Panc1 (cell line): Measurements from ENCODE around the gene ZCCHC17. TPM values are rescaled to one million over a fixed set of nuclear protein-coding genes. Genes with fewer than 3 reads are reported as not detected.
A peak's percentile ranks its signal among the peaks of the same experiment; 100 is the strongest.

ENCODE experiments used
- ATAC-seq: fragments of 200-7000 bp; cut with Tn5 transposase; 2 replicates; pipeline ENCODE4 v1.9.1; 2020; ENCODE audit warnings: mild to moderate bottlenecking, moderate library complexity
- Bru-seq: library from RNA; stranded (reverse); fragments of 400-500 nt; gene quantifications from one replicate; lab custom pipeline; 2021; lab: Mats Ljungman, UMichigan
- BruChase-seq, 2 experiments: library from RNA; stranded (reverse); fragments of 400-500 nt; gene quantifications; one replicate each; lab custom pipeline; 2021; lab: Mats Ljungman, UMichigan
- BruUV-seq: library from RNA; stranded (reverse); fragments of 400-500 nt; replicated peaks from 2 replicates; lab custom pipeline; 2021; lab: Mats Ljungman, UMichigan
- CTCF ChIA-PET: fragments of 300-600 bp; sonication (Branson Sonifier 250); formaldehyde crosslinking; loops from one replicate; lab custom pipeline; 2022; ENCODE audit warnings: antibody characterized with exemption; lab: Charles Lee
- POLR2A ChIA-PET: fragments of 300-600 bp; sonication (Branson Sonifier 250); formaldehyde crosslinking; loops from one replicate; lab custom pipeline; 2022; ENCODE audit warnings: antibody characterized with exemption; lab: Charles Lee
- DNase-seq: peaks from one replicate; pipeline ENCODE4 v3.0.0-alpha.2; 2010; ENCODE audit warnings: low read depth, low spot score
- H3K27ac ChIP-seq: 2 replicates; pipeline ENCODE4 v1.5.1; 2011; ENCODE audit warnings: mild to moderate bottlenecking, low read length, inconsistent platforms
- H3K27me3 ChIP-seq: fragments of 200-500 bp; sonication (Bioruptor generic); 2 replicates; pipeline ENCODE4 v1.6.0; 2014; ENCODE audit warnings: low read length, inconsistent platforms; ENCODE audit not compliant: control insufficient read depth, insufficient read depth
- H3K36me3 ChIP-seq: fragments of 200-500 bp; sonication (Bioruptor generic); 2 replicates; pipeline ENCODE4 v1.5.1; 2014; ENCODE audit warnings: inconsistent platforms, mild to moderate bottlenecking, low read length, moderate library complexity; ENCODE audit not compliant: control insufficient read depth, insufficient read depth
- H3K4me1 ChIP-seq: 2 replicates; pipeline ENCODE4 v1.5.1; 2011; ENCODE audit warnings: inconsistent platforms, mild to moderate bottlenecking, low read length, moderate library complexity; ENCODE audit not compliant: control insufficient read depth, insufficient read depth
- H3K4me3 ChIP-seq, 2 experiments: 2 replicates each; pipeline ENCODE4 v1.5.1; 2011 to 2012; ENCODE audit warnings: low read depth in 2 of 2, low read length in 2 of 2, mild to moderate bottlenecking in 2 of 2, inconsistent platforms in 1 of 2, moderate library complexity in 1 of 2
- H3K9me3 ChIP-seq: fragments of 200-500 bp; sonication (Bioruptor generic); 2 replicates; pipeline ENCODE4 v1.5.1; 2014; ENCODE audit warnings: low read depth, mild to moderate bottlenecking, inconsistent platforms, low read length, moderate library complexity; ENCODE audit not compliant: control insufficient read depth, insufficient read depth
- POLR2AphosphoS5 ChIP-seq: IDR thresholded peaks from 2 replicates; pipeline ENCODE4 v1.6.1; 2012; ENCODE audit warnings: mild to moderate bottlenecking, low read depth, low read length, moderate library complexity
- SIN3A ChIP-seq: IDR thresholded peaks from 2 replicates; pipeline ENCODE4 v1.6.1; 2012; ENCODE audit warnings: low read depth, mild to moderate bottlenecking, low read length, moderate library complexity, borderline replicate concordance; ENCODE audit not compliant: insufficient read depth
- TCF7L2 ChIP-seq: IDR thresholded peaks from 2 replicates; pipeline ENCODE4 v1.6.1; 2011; ENCODE audit warnings: mild to moderate bottlenecking, low read depth, low read length, inconsistent platforms
- in situ Hi-C: cut with HindIII; loops from 2 replicates; pipeline ENCODE4 v1.10.0; 2016; ENCODE audit warnings: low sequenced_read_pairs, low pct_unique_long_range_greater_than_20kb
- intact Hi-C: fragments of 100-400 bp; cut with micrococcal nuclease; formaldehyde crosslinking; loops from one replicate; pipeline ENCODE4 v1.10.0; 2022; ENCODE audit not compliant: unreplicated experiment
- long read RNA-seq: library from polyadenylated mRNA; unstranded; transcript quantifications from one replicate; pipeline ENCODE4 v2.0.0, GENCODE V29; 2021; ENCODE audit not compliant: unreplicated experiment
- polyA plus RNA-seq: library from polyadenylated mRNA; unstranded; fragments of >200 nt; gene quantifications from one replicate; pipeline ENCODE4 v1.2.1, GENCODE V29; 2012; ENCODE audit warnings: missing spikeins; ENCODE audit not compliant: insufficient read length
- total RNA-seq: library from RNA; stranded (reverse); gene quantifications from one replicate; pipeline ENCODE4 v1.2.1, GENCODE V29; 2021; ENCODE audit not compliant: unreplicated experiment
- TF ChIP-seq, protein P1 (sequence below): fragments of 450-650 bp; IDR thresholded peaks from 2 replicates; pipeline ENCODE4 v1.5.1; 2017; ENCODE audit warnings: mild to moderate bottlenecking
- TF ChIP-seq, protein P2 (sequence below), 2 experiments: IDR thresholded peaks; 2 replicates each; pipeline ENCODE4 v1.6.1; 2011 to 2012; ENCODE audit warnings: low read depth in 2 of 2, control low read depth in 1 of 2, low read length in 1 of 2, mild to moderate bottlenecking in 1 of 2, moderate library complexity in 1 of 2; ENCODE audit not compliant: insufficient read depth in 1 of 2

ZCCHC17 gene, protein sequence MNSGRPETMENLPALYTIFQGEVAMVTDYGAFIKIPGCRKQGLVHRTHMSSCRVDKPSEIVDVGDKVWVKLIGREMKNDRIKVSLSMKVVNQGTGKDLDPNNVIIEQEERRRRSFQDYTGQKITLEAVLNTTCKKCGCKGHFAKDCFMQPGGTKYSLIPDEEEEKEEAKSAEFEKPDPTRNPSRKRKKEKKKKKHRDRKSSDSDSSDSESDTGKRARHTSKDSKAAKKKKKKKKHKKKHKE
- total RNA-seq (30.6 TPM), Bru-seq, nascent RNA (percentile 74 among the genes with signal in this experiment), BruChase-seq, experiment 1, labeled RNA remaining after a 2-hour chase (percentile 73 among the genes with signal in this experiment), BruChase-seq, experiment 2, labeled RNA remaining after a 6-hour chase (percentile 75 among the genes with signal in this experiment)
- polyA plus RNA-seq, result 24.3 TPM
- long read RNA-seq, transcript ZCCHC17-201 (8 exons, 1,605 nt), result major isoform, 32 of 60 reads
- long read RNA-seq, partial matches to known transcripts, result 8 of 60 reads
- long read RNA-seq, other reads (novel, unspliced or antisense), result 13 of 60 reads

DNA sequence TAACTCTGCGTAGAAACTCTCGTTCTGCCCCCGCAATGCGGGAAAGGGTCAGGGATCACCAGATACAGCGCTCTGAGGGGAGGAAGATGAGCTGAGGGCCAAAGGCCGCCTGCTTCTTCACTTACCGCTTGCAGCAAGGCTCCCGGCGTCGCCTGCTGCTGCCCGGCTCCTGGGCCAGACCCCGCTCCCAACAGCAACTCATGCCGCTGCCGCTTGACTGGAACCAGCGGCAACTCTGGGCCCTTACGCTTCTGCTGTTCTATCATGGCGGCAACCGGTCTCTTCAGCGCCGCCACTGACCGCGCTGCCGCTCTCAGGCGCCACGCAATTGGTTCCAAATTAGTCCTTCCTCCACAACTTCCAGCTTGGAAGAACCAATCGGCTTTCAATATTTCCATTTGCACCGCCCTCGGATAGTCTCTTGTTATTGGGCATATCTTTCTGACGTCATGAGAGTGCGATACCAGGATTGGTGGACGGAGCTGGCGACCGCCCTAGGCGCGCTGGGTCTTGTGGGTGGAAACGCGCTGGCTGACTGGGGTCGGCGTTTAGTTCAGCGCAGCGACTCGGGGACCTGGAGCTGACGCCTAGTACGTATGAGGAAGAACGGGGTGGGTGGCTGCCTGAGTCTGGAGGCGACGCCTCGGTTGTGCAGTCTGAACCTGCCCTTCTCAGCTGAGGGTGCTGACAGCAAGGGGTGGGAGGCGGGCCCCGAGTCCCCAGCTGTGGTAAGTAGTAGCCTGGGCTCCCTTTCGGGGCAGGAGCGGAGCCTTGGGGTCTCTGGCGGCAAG lies at the start of gene ZCCHC17, which contains the start of gene SNRNP40:
ZCCHC17 (plus strand) TSS at position 547 of the 791 bp plus-strand sequence. CDS start 13,067 bp downstream, outside the sequence.
SNRNP40 (minus strand) TSS at position 303 of the 791 bp plus-strand sequence; CDS start at position 266, 37 bp downstream.
- in situ Hi-C loops, result no loop called here
- Histone ChIP-seq H3K4me3 (peak within 1 kb of the TSS; percentile 97 to 100), H3K27me3 (no peaks in the 10 kb centered on the region), H3K4me1 (peaks cover 15% of the 10 kb centered on the region), H3K27ac (peak within 1 kb of the TSS; percentile 98), H3K36me3 (peaks cover 11% of the 10 kb centered on the region; the same call in 1 of the 2 replicates), H3K9me3 (no peaks in the 10 kb centered on the region)
- peak; percentile 98 for DNase-seq
- intact Hi-C loops, result no loop called here
- no TSS peak for BruUV-seq
- CTCF ChIA-PET, result interaction anchor here (0.6 to 1.8 kb wide), 3 partner anchors 33 to 114 kb away, joined by 3 to 8 read pairs (median 4); no protein-coding TSS in a partner anchor
- peak; percentile 89 for TF ChIP-seq POLR2AphosphoS5
- no peak for TF ChIP-seq TCF7L2
- peak; percentile 100 for ATAC-seq
- POLR2A ChIA-PET, result interaction anchor here (0.6 kb wide), 1 partner anchor 139 kb away, joined by 5 read pairs; no protein-coding TSS in a partner anchor

DNA sequence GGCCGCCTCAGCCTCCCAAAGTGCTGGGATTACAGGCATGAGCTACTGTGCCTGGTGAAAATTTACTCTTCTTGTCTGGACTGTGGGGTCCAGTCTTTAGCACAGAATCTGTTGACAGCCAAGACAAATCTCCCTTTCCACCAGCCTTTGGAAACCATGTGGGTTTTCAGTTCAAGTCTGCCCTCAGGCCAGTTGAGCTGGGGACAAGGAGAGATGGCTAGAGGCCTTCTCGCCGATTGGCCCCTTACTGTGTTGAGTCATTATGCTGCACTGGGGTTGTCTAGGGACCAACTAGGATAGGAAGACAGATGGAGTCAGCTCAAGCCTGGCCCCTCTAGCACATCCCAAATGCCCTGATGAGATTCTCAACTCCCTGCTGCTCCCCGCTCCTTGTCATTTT lies 48.6 kb upstream of the ZCCHC17 start:
- no peaks in the 10 kb centered on the region for H3K9me3 ChIP-seq
- ATAC-seq (no peak), DNase-seq (no peak)
- no peaks in the 10 kb centered on the region for H3K4me1 ChIP-seq
- no peaks in the 10 kb centered on the region for H3K36me3 ChIP-seq
- TF ChIP-seq SIN3A, result no peak
- TF ChIP-seq POLR2AphosphoS5, result no peak
- no peak for TF ChIP-seq TCF7L2
- TF ChIP-seq, protein P1, sequence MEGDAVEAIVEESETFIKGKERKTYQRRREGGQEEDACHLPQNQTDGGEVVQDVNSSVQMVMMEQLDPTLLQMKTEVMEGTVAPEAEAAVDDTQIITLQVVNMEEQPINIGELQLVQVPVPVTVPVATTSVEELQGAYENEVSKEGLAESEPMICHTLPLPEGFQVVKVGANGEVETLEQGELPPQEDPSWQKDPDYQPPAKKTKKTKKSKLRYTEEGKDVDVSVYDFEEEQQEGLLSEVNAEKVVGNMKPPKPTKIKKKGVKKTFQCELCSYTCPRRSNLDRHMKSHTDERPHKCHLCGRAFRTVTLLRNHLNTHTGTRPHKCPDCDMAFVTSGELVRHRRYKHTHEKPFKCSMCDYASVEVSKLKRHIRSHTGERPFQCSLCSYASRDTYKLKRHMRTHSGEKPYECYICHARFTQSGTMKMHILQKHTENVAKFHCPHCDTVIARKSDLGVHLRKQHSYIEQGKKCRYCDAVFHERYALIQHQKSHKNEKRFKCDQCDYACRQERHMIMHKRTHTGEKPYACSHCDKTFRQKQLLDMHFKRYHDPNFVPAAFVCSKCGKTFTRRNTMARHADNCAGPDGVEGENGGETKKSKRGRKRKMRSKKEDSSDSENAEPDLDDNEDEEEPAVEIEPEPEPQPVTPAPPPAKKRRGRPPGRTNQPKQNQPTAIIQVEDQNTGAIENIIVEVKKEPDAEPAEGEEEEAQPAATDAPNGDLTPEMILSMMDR, result no peak
- TF ChIP-seq, protein P2, sequence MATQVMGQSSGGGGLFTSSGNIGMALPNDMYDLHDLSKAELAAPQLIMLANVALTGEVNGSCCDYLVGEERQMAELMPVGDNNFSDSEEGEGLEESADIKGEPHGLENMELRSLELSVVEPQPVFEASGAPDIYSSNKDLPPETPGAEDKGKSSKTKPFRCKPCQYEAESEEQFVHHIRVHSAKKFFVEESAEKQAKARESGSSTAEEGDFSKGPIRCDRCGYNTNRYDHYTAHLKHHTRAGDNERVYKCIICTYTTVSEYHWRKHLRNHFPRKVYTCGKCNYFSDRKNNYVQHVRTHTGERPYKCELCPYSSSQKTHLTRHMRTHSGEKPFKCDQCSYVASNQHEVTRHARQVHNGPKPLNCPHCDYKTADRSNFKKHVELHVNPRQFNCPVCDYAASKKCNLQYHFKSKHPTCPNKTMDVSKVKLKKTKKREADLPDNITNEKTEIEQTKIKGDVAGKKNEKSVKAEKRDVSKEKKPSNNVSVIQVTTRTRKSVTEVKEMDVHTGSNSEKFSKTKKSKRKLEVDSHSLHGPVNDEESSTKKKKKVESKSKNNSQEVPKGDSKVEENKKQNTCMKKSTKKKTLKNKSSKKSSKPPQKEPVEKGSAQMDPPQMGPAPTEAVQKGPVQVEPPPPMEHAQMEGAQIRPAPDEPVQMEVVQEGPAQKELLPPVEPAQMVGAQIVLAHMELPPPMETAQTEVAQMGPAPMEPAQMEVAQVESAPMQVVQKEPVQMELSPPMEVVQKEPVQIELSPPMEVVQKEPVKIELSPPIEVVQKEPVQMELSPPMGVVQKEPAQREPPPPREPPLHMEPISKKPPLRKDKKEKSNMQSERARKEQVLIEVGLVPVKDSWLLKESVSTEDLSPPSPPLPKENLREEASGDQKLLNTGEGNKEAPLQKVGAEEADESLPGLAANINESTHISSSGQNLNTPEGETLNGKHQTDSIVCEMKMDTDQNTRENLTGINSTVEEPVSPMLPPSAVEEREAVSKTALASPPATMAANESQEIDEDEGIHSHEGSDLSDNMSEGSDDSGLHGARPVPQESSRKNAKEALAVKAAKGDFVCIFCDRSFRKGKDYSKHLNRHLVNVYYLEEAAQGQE (IDR thresholded peaks at IDR 0.05; ENCODE audit: insufficient read depth in 1 of 2, low read depth in 2 of 2, low read length in 1 of 2), result no peak
- no peaks in the 10 kb centered on the region for H3K27me3 ChIP-seq
- in situ Hi-C loops (no loop called here), intact Hi-C loops (no loop called here)
- no peak overlapping the region for H3K27ac ChIP-seq
- no peak overlapping the region for H3K4me3 ChIP-seq
- ChIA-PET CTCF (interaction anchor here (0.6 kb wide), 1 partner anchor 89 kb away, joined by 7 read pairs; no protein-coding TSS in a partner anchor), POLR2A (no interaction called here)
- BruUV-seq, result no TSS peak
